Neuronal stem cell (in vitro differentiated cells): Measurements from ENCODE around the gene GOLM1.
A peak's percentile ranks its signal among the peaks of the same experiment; 100 is the strongest.
"Not testable (repeated sequence)": the region's sequence is repeated elsewhere in the genome, so short reads cannot be mapped to it uniquely, and the experiment has no call there.

Source experiments
- DNase-seq: peaks from one replicate; pipeline ENCODE4 v3.0.0-alpha.2; 2013; ENCODE audit warnings: low spot score
- H2AFZ ChIP-seq: one replicate; pipeline ENCODE4 v1.6.1; 2013; ENCODE audit warnings: mild to moderate bottlenecking, low read length, inconsistent platforms
- H2AK5ac ChIP-seq: 2 replicates; pipeline ENCODE4 v1.6.1; 2013; ENCODE audit warnings: low read depth, mild to moderate bottlenecking, inconsistent platforms, low read length, moderate library complexity, mixed read lengths
- H2BK120ac ChIP-seq: 2 replicates; pipeline ENCODE4 v1.6.1; 2013; ENCODE audit warnings: low read depth, mild to moderate bottlenecking, inconsistent platforms, low read length, moderate library complexity, mixed read lengths
- H2BK12ac ChIP-seq: one replicate; pipeline ENCODE4 v1.6.1; 2013; ENCODE audit warnings: low read length, inconsistent platforms
- H2BK15ac ChIP-seq: 2 replicates; pipeline ENCODE4 v1.6.1; 2013; ENCODE audit warnings: mild to moderate bottlenecking, low read length, inconsistent platforms, mixed read lengths
- H2BK5ac ChIP-seq: one replicate; pipeline ENCODE4 v1.6.1; 2013; ENCODE audit warnings: inconsistent platforms, mild to moderate bottlenecking, low read length, moderate library complexity
- H3K14ac ChIP-seq: one replicate; pipeline ENCODE4 v1.6.1; 2013; ENCODE audit warnings: low read length, inconsistent platforms
- H3K18ac ChIP-seq: 2 replicates; pipeline ENCODE4 v1.6.1; 2013; ENCODE audit warnings: low read length, inconsistent platforms
- H3K23ac ChIP-seq: 2 replicates; pipeline ENCODE4 v1.6.1; 2013; ENCODE audit warnings: low read depth, mild to moderate bottlenecking, mixed read lengths, low read length, inconsistent platforms; ENCODE audit not compliant: poor library complexity
- H3K27ac ChIP-seq: replicated peaks from 3 replicates; pipeline ENCODE4 v1.5.1; 2013; ENCODE audit warnings: low read length, inconsistent platforms
- H3K27me3 ChIP-seq, 3 experiments: 2 replicates each; pipeline ENCODE4 v1.6.1; 2013; ENCODE audit warnings: low read length in 3 of 3, mild to moderate bottlenecking in 2 of 3, inconsistent platforms in 1 of 3, low read depth in 1 of 3, mixed read lengths in 1 of 3, moderate library complexity in 1 of 3; ENCODE audit not compliant: control insufficient read depth in 3 of 3, insufficient read depth in 3 of 3
- H3K36me3 ChIP-seq, 2 donors: replicated peaks in 1 of 2; 2 replicates each; pipeline ENCODE4 v1.6.1; 2013; ENCODE audit warnings: low read length in 2 of 2; ENCODE audit not compliant: control insufficient read depth in 2 of 2, insufficient read depth in 2 of 2
- H3K4ac ChIP-seq: 2 replicates; pipeline ENCODE4 v1.6.1; 2013; ENCODE audit warnings: inconsistent platforms, mild to moderate bottlenecking, low read length, moderate library complexity
- H3K4me1 ChIP-seq, 2 donors: 1 replicate in 1 of 2; 2 replicates in 1 of 2; pipeline ENCODE4 v1.6.1; 2013; ENCODE audit warnings: low read length in 2 of 2, low read depth in 1 of 2; ENCODE audit not compliant: control insufficient read depth in 2 of 2, insufficient read depth in 1 of 2
- H3K4me2 ChIP-seq: one replicate; pipeline ENCODE4 v1.6.1; 2013; ENCODE audit warnings: mild to moderate bottlenecking, low read length, inconsistent platforms; ENCODE audit not compliant: insufficient read depth, poor library complexity, severe bottlenecking
- H3K4me3 ChIP-seq, 2 donors: 2 replicates each; pipeline ENCODE4 v1.5.1; 2013; ENCODE audit warnings: low read length in 2 of 2, mild to moderate bottlenecking in 2 of 2, inconsistent platforms in 1 of 2, moderate library complexity in 1 of 2
- H3K79me1 ChIP-seq: one replicate; pipeline ENCODE4 v1.6.1; 2013; ENCODE audit warnings: low read depth, mild to moderate bottlenecking, inconsistent platforms, low read length, moderate library complexity
- H3K9ac ChIP-seq: one replicate; pipeline ENCODE4 v1.6.1; 2013; ENCODE audit warnings: mild to moderate bottlenecking, low read depth, low read length, inconsistent platforms; ENCODE audit not compliant: poor library complexity
- H3K9me3 ChIP-seq, 2 donors: replicated peaks in 1 of 2; 2 replicates each; pipeline versions ENCODE3 to v1.6.1; 2013; ENCODE audit warnings: low read length in 2 of 2, mild to moderate bottlenecking in 2 of 2, inconsistent platforms in 1 of 2, low read depth in 1 of 2, mixed read lengths in 1 of 2, moderate library complexity in 1 of 2; ENCODE audit not compliant: control insufficient read depth in 2 of 2, insufficient read depth in 1 of 2
- H4K8ac ChIP-seq: one replicate; pipeline ENCODE4 v1.6.1; 2013; ENCODE audit warnings: low read depth, mild to moderate bottlenecking, inconsistent platforms, low read length, moderate library complexity
- H4K91ac ChIP-seq: one replicate; pipeline ENCODE4 v1.6.1; 2013; ENCODE audit warnings: low read length, low read depth, mild to moderate bottlenecking, inconsistent platforms; ENCODE audit not compliant: poor library complexity
- WGBS, 2 donors: extraction: QIAGEN DNeasy Blood & Tissue Kit; methylation state at CpG; one replicate each; pipeline ENCODE4 v1.1.7; 2013; ENCODE audit warnings: missing lambda C conversion rate in 2 of 2, mixed read lengths in 1 of 2; ENCODE audit not compliant: insufficient read length in 2 of 2, insufficient replicate concordance in 1 of 2; ENCODE audit errors: extremely low coverage in 2 of 2; 5-methylcytosine and 5-hydroxymethylcytosine counted together

GOLM1 gene

GRCh38 chr9:86048018-86048742, 51.2 kb downstream of the GOLM1 start:
- H3K27me3 ChIP-seq, H3K4ac ChIP-seq, H2BK120ac ChIP-seq, H4K8ac ChIP-seq, H3K4me3 ChIP-seq, H4K91ac ChIP-seq, H2BK5ac ChIP-seq, H3K9ac ChIP-seq, H3K4me1 ChIP-seq, H3K4me2 ChIP-seq, H3K9me3 ChIP-seq, H3K23ac ChIP-seq, H2AFZ ChIP-seq, H3K27ac ChIP-seq, H2BK12ac ChIP-seq, H2BK15ac ChIP-seq, H3K18ac ChIP-seq, DNase-seq, H2AK5ac ChIP-seq, H3K79me1 ChIP-seq, H3K14ac ChIP-seq: not testable (repeated sequence)
- peaks cover 10 to 47% of the 10 kb centered on the region in 2 donors for H3K36me3 ChIP-seq
- no CpG with 5 or more reads among the region's 7 CpGs for WGBS, 2 donors

GRCh38 chr9:86047361-86047760, 52.0 kb downstream of the GOLM1 start:
- Histone ChIP-seq H3K27ac (no peak overlapping the region), H3K23ac (peak overlapping the region; percentile 57)

GRCh38 chr9:86046930-86047341, 52.4 kb downstream of the GOLM1 start:
- no peak overlapping the region for H3K23ac ChIP-seq
- no peak overlapping the region for H2AFZ ChIP-seq
- no peak overlapping the region for H4K91ac ChIP-seq
- peaks cover 3% of the 10 kb centered on the region for H3K79me1 ChIP-seq
- no peak overlapping the region for H2AK5ac ChIP-seq
- peak overlapping the region; percentile 26 for H2BK5ac ChIP-seq
- no peak overlapping the region for H3K14ac ChIP-seq
- H3K27ac ChIP-seq: no peak overlapping the region
- H2BK120ac ChIP-seq: no peak overlapping the region
- peak overlapping the region; percentile 39 for H3K18ac ChIP-seq
- no peaks in the 10 kb centered on the region for H3K27me3 ChIP-seq
- peaks cover 0 to 4% of the 10 kb centered on the region in 2 donors for H3K4me1 ChIP-seq
- no peak overlapping the region for H2BK15ac ChIP-seq
- H3K4me2 ChIP-seq: no peak overlapping the region
- no peak for DNase-seq
- no peak overlapping the region for H3K4ac ChIP-seq
- no peak overlapping the region for H4K8ac ChIP-seq
- no peaks in the 10 kb centered on the region for H3K9me3 ChIP-seq
- peaks cover 9 to 58% of the 10 kb centered on the region in 2 donors for H3K36me3 ChIP-seq
- H3K4me3 ChIP-seq: no peak overlapping the region
- no CpG with 5 or more reads among the region's 8 CpGs for WGBS, 2 donors
- no peak overlapping the region for H3K9ac ChIP-seq
- H2BK12ac ChIP-seq: no peak overlapping the region

More at GRCh38 chr9:86047361-86047760, 52.0 kb downstream of the GOLM1 start:
- no peak overlapping the region for H3K4me3 ChIP-seq
- H3K4me1 ChIP-seq: peaks cover 0 to 4% of the 10 kb centered on the region in 2 donors
- no peak overlapping the region for H2BK120ac ChIP-seq
- H3K4ac ChIP-seq: no peak overlapping the region
- H3K9me3 ChIP-seq: no peaks in the 10 kb centered on the region
- H3K4me2 ChIP-seq: no peak overlapping the region
- no peak overlapping the region for H3K9ac ChIP-seq
- peaks cover 3% of the 10 kb centered on the region for H3K79me1 ChIP-seq
- H3K14ac ChIP-seq: no peak overlapping the region
- DNase-seq: no peak
- H3K18ac ChIP-seq: peak overlapping the region; percentile 65
- peaks cover 9 to 56% of the 10 kb centered on the region in 2 donors for H3K36me3 ChIP-seq
- no peak overlapping the region for H4K91ac ChIP-seq
- H2BK15ac ChIP-seq: no peak overlapping the region
- no peak overlapping the region for H2AFZ ChIP-seq
- no peak overlapping the region for H2BK12ac ChIP-seq
- no peaks in the 10 kb centered on the region for H3K27me3 ChIP-seq
- H4K8ac ChIP-seq: no peak overlapping the region
- no CpG with 5 or more reads among the region's 13 CpGs for WGBS, 2 donors
- peak overlapping the region; percentile 26 for H2BK5ac ChIP-seq
- no peak overlapping the region for H2AK5ac ChIP-seq

DNA sequence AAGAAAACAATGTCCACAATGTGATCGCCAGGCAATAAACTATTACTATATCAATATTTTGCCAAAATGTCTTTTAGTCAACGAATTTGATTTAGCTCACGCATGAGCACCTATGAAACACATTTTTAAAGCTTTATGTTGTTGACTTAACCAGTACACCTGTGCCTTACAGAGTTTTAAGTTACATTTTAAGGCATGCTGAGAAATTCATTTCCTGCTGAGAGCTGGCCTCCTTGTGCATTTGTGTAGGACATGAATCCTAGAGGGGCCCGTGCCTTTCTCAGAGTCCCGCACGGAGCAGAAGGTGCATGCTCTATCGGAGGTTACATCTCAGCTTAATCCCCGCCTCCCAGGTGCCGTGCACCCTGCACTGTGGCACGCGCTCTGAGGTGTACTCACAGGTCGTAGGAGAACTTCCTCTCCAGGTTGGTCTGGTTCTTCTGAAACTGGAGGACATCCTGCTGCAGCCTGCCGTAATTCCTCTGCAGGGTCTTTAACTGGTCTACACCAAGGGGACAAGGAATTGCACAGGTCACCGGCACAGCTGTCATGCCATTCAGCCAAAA, 53.2 kb downstream of the GOLM1 start:
- H3K4me3 ChIP-seq: no peak overlapping the region
- no peak overlapping the region for H3K14ac ChIP-seq
- H3K23ac ChIP-seq: peak overlapping the region; percentile 52
- H3K9me3 ChIP-seq: no peaks in the 10 kb centered on the region
- H4K8ac ChIP-seq: no peak overlapping the region
- H2BK12ac ChIP-seq: no peak overlapping the region
- no peak overlapping the region for H3K4ac ChIP-seq
- peaks cover 3% of the 10 kb centered on the region for H3K79me1 ChIP-seq
- WGBS, 2 donors: no CpG with 5 or more reads among the region's 14 CpGs
- no peak overlapping the region for H3K18ac ChIP-seq
- no peak overlapping the region for H2BK15ac ChIP-seq
- DNase-seq: no peak
- H3K9ac ChIP-seq: no peak overlapping the region
- no peaks in the 10 kb centered on the region for H3K27me3 ChIP-seq
- H2BK120ac ChIP-seq: no peak overlapping the region
- no peak overlapping the region for H2BK5ac ChIP-seq
- no peak overlapping the region for H2AK5ac ChIP-seq
- peaks cover 0 to 4% of the 10 kb centered on the region in 2 donors for H3K4me1 ChIP-seq
- peaks cover 9 to 57% of the 10 kb centered on the region in 2 donors for H3K36me3 ChIP-seq
- no peak overlapping the region for H3K4me2 ChIP-seq
- H3K27ac ChIP-seq: no peak overlapping the region
- no peak overlapping the region for H4K91ac ChIP-seq
- no peak overlapping the region for H2AFZ ChIP-seq
